ENCODE results near the gene FMN2. TPM values are rescaled to one million over a fixed set of nuclear protein-coding genes. Genes with fewer than 3 reads are reported as not detected.
"Not testable (repeated sequence)": the region's sequence is repeated elsewhere in the genome, so short reads cannot be mapped to it uniquely, and the experiment has no call there.

The FMN2 gene
- total RNA-seq, 2 donors from 2014 or later, result 26.9 to 27.2 TPM

- DNase-seq, result no peak
- H3K4me1 Mint-ChIP-seq, result peaks cover 26% of the 10 kb centered on the region
- peaks cover 21% of the 10 kb centered on the region for H3K36me3 Mint-ChIP-seq (ENCODE audit: low read depth)
- H3K27ac Mint-ChIP-seq, result no peak overlapping the region
- TF ChIP-seq, protein P1, sequence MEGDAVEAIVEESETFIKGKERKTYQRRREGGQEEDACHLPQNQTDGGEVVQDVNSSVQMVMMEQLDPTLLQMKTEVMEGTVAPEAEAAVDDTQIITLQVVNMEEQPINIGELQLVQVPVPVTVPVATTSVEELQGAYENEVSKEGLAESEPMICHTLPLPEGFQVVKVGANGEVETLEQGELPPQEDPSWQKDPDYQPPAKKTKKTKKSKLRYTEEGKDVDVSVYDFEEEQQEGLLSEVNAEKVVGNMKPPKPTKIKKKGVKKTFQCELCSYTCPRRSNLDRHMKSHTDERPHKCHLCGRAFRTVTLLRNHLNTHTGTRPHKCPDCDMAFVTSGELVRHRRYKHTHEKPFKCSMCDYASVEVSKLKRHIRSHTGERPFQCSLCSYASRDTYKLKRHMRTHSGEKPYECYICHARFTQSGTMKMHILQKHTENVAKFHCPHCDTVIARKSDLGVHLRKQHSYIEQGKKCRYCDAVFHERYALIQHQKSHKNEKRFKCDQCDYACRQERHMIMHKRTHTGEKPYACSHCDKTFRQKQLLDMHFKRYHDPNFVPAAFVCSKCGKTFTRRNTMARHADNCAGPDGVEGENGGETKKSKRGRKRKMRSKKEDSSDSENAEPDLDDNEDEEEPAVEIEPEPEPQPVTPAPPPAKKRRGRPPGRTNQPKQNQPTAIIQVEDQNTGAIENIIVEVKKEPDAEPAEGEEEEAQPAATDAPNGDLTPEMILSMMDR (conservative IDR thresholded peaks at IDR 0.05), result no peak
- no peak overlapping the region for H3K9ac ChIP-seq (ENCODE audit: extremely low read depth, low read length, poor library complexity, severe bottlenecking)
- H3K27ac ChIP-seq (ENCODE audit: low read depth, low read length), result no peak overlapping the region
- H3K27me3 ChIP-seq (ENCODE audit: control insufficient read depth, insufficient read depth, low read length, poor library complexity, severe bottlenecking), result no peaks in the 10 kb centered on the region
- peaks cover 29% of the 10 kb centered on the region for H3K36me3 ChIP-seq (ENCODE audit: control insufficient read depth, insufficient read depth, low read length)
- H3K4me3 Mint-ChIP-seq, result no peak overlapping the region
- H3K27me3 Mint-ChIP-seq (ENCODE audit: insufficient read depth), result no peaks in the 10 kb centered on the region
- peaks cover 3% of the 10 kb centered on the region for H3K4me1 ChIP-seq (ENCODE audit: control insufficient read depth, insufficient read depth, low read length)
- 88 to 90% methylated on average over 5 of the region's 5 CpGs for WGBS, 2 experiments (ENCODE audit: insufficient coverage in 1 of 2, insufficient read length in 1 of 2)
- H3K9me3 Mint-ChIP-seq, result peaks cover 11% of the 10 kb centered on the region
- H3K4me3 ChIP-seq (ENCODE audit: low read length), result no peak overlapping the region
- peaks cover 5% of the 10 kb centered on the region for H3K9me3 ChIP-seq (ENCODE audit: control insufficient read depth, low read length)
Observed at GRCh38 chr1:240274569-240274968, 182.9 kb downstream of the FMN2 start.

DNA sequence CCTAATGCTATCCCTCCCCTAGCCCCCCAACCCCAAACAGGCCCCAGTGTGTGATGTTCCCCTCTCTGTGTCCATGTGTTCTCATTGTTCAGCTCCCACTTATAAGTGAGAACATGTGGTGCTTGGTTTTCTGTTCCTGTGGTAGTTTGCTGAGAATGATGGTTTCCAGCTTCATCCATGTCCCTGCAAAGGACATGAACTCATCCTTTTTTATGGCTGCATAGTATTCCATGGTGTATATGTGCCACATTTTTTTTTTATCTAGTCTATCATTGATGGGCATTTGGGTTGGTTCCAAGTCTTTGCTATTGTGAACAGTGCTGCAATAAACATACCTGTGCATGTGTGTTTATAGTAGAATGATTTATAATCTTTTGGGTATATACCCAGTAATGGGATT is 183.5 kb downstream of the FMN2 start:
- DNase-seq; H3K27ac ChIP-seq (ENCODE audit: low read depth, low read length); H3K27me3 Mint-ChIP-seq (ENCODE audit: insufficient read depth); H3K9ac ChIP-seq (ENCODE audit: extremely low read depth, low read length, poor library complexity, severe bottlenecking); H3K4me3 ChIP-seq (ENCODE audit: low read length); H3K27me3 ChIP-seq (ENCODE audit: control insufficient read depth, insufficient read depth, low read length, poor library complexity, severe bottlenecking); H3K4me1 ChIP-seq (ENCODE audit: control insufficient read depth, insufficient read depth, low read length); H3K27ac Mint-ChIP-seq; H3K4me3 Mint-ChIP-seq; H3K9me3 Mint-ChIP-seq; H3K9me3 ChIP-seq (ENCODE audit: control insufficient read depth, low read length): not testable (repeated sequence)
- H3K36me3 ChIP-seq (ENCODE audit: control insufficient read depth, insufficient read depth, low read length), result peaks cover 23% of the 10 kb centered on the region
- Mint-ChIP-seq H3K4me1 (peaks cover 26% of the 10 kb centered on the region), H3K36me3 (ENCODE audit: low read depth) (peaks cover 16% of the 10 kb centered on the region)

DNA sequence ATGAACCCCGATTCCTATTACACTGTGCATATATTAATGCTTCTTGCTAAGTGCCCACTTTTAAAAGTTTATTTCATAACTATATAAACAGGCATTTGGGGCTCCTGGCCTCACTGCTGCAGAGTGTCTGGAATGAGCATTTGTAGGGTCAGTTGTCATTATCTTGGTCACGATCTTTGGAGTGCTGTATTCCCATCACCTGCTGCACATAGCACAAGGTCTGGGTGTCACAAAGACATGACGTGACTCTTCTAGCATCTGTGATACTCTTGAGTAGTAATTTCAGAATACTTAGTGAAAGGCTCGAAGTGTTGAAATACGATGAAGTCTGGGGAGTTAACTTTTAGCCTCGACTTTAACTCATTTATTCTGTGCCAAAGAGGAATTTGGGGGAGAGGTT is 186.4 kb downstream of the FMN2 start:
- 95% methylated on average over 6 of the region's 6 CpGs for WGBS, 2 experiments (ENCODE audit: insufficient coverage in 1 of 2, insufficient read length in 1 of 2)
- Mint-ChIP-seq H3K4me3 (no peak overlapping the region), H3K36me3 (ENCODE audit: low read depth) (peaks cover 6% of the 10 kb centered on the region), H3K9me3 (peaks cover 6% of the 10 kb centered on the region), H3K27ac (no peak overlapping the region), H3K4me1 (peaks cover 35% of the 10 kb centered on the region), H3K27me3 (ENCODE audit: insufficient read depth) (no peaks in the 10 kb centered on the region)
- DNase-seq, result no peak
- TF ChIP-seq, protein P1 (conservative IDR thresholded peaks at IDR 0.05), result no peak
- Histone ChIP-seq H3K4me1 (ENCODE audit: control insufficient read depth, insufficient read depth, low read length) (peaks cover 17% of the 10 kb centered on the region), H3K36me3 (ENCODE audit: control insufficient read depth, insufficient read depth, low read length) (peaks cover 21% of the 10 kb centered on the region), H3K4me3 (ENCODE audit: low read length) (no peak overlapping the region), H3K27ac (ENCODE audit: low read depth, low read length) (no peak overlapping the region), H3K9ac (ENCODE audit: extremely low read depth, low read length, poor library complexity, severe bottlenecking) (no peak overlapping the region), H3K9me3 (ENCODE audit: control insufficient read depth, low read length) (no peaks in the 10 kb centered on the region), H3K27me3 (ENCODE audit: control insufficient read depth, insufficient read depth, low read length, poor library complexity, severe bottlenecking) (no peaks in the 10 kb centered on the region)

All from endodermal cell (in vitro differentiated cells).